Mesenteric fat pad (tissue), 1 donor: Measurements from ENCODE around the gene KRT81. TPM values are rescaled to one million over a fixed set of nuclear protein-coding genes. Genes with fewer than 3 reads are reported as not detected.
"Not testable (repeated sequence)": the region's sequence is repeated elsewhere in the genome, so short reads cannot be mapped to it uniquely, and the experiment has no call there.

ENCODE experiments used
- DNase-seq: peaks from one replicate; pipeline ENCODE4 v3.0.0-alpha.2; 2020; ENCODE audit warnings: low spot score
- total RNA-seq: library from RNA; stranded (reverse); fragmentation: NEBNext Ultra II Directional; extraction: Animal tissue kit (Norgen Biotek cat#: 25700); gene quantifications from one replicate; pipeline ENCODE4 v1.2.1, GENCODE V29; 2021
- donor health status: DM: yes; HTN: yes; CAD: no.

Gene KRT81
- total RNA-seq, 1 donor from 2014 or later, result not detected

DNA sequence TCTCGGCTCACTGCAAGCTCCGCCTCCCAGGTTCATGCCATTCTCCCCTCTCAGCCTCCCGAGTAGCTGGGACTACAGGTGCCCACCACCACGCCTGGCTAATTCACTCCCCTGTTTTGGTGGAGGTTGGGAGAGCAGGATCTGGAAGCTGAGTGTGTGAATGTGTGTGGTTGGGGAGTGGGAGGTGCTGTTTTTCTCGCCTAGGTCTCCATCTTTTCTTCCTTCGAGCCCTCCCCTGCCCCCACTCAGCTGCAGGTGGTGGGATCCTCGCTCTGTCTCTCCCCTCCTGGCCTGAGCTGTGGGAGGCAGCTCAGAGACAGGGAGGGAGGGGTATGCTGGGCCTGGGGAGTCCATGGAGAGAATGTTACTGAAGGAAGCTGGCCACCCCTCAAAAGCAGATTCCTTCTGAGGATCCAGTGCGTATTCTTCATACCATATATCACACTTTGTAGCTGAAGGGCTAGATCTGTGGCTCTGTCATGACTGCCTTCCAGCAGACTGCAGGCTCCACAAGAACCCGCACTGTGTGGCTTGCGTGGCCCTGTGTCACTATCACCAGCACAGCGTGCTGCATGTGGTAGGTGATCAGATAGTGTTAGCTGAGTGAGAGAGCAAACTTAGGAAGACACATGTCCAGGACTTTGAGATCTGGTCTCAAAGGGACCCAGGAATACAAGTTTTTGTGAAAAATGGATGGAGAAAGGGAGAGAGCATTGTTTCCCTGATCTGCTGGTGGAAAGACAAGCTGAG lies 27.1 kb upstream of the KRT81 start:
- peak; percentile 67 for DNase-seq

DNA sequence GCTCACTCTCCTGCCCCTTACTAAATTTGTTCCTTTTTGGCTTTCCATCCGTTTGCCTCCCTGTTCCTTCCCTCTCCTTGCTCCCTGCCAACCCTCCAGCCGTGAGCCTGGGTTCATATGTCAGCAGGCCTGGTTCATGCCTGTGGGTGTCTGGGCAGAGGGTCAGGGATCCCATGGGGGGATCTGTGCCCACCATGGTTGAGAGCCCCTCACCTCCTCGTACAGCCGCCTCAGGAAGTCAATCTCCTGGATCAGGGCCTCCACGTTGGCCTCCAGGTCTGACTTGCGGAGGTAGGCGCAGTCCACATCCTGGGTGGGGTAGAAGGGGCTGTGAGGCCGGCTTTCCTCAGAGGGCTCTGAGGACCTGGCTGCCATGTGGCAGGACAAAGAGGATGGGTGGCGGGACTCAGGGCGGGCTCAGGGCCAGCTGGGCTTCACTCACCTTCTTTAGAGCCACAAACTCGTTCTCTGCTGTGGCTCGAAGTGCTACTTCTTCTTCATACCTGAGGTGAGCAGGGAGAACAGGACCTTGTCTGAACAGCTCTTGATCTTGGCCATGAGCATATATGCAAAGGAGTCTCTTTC lies 26.2 kb upstream of the KRT81 start:
- peak; percentile 68 for DNase-seq

DNA sequence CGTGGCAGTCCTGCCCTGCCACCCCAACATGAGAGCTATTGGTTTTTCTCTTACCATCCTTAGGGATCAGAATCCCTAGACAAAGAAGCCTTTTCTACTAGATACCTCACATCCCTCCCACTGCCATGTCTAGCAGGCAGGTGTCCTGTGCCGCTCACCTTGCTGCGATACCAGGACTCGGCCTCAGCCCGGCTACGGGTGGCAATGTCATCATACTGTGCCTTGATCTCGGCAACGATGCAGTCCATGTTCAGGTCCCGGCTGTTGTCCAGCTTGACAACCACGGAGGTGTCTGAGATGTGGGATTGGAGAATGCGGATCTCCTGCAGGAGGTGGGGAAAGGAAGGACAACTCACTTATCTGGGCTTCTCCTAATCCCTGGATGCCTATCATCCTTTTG lies 25.4 kb upstream of the KRT81 start:
- peak; percentile 77 for DNase-seq

DNA sequence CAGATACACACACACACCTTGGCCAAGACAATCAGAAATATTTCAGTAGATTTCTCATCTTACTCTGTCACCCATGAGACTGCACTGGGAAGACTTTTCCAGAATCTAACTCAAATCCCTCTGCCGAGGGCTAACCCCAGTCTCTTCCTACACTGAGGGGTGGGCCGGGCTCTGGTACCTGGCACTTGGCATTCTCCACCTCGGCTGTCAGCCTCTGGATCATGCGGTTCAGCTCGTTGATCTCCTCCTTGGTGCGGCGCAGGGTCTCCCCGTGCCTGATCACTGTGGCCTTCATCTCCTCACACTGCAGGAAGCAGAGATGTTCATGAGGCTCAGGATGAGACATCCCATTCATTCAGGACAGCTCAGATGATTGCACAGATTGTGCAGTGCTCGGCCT lies 25.0 kb upstream of the KRT81 start:
- DNase-seq, result peak; percentile 43

DNA sequence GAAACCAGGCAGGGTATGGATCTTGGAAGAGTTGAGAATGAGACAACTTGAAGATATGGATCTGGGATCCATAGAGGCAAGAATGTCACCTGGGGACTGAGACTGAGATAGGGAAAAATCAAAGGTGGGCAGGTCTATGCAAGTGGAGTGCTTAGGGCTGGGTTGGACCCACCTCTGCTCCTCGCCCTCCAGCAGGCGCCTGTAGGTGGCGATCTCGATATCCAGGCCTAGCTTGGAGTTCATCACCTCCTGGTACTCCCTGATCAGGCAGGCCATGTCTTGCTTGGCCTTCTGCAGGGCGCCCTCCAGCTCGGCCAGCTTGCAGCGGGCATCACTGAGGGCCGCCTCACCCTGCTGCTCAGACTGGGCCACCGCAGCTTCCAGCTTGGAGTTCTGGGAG lies 24.4 kb upstream of the KRT81 start:
- DNase-seq, result peak; percentile 83

DNA sequence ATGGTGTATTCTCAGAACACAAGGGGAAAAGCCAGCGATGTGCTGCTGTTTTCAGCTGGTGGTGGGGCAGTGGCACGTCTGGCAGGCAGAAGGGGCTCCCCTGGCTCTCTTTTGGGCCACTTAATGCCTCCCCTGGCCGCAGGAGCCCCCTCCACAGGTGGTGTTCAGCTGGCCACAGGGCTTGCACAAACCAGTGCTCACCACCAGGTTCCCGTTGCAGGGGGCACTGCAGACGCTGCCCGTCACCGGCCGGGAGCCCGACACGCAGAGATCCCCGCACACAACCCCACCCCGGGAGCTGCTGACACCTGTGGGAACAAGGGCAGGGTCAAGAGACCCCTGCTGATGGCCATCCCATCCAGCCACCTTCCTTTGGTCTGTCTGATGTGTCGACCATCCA lies 23.2 kb upstream of the KRT81 start:
- peak; percentile 84 for DNase-seq

DNA sequence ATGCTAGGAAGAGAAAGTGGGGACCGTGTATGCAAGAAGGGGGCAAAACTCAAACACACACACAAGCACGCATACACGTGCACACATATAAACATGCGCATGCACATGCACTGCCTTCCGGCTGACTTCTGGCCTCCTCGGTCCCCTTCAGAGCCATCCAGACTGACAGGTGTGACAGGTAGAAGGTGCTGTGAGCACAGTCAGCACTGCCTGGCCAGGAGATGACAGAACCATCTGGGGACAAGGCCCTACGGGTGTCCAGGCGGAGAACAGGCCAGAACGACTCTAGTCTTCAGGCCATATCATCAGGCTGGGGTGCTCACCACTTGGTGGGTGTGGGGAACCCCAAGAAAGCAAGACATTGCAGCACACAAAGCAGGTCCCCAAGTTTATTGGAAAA lies 22.6 kb upstream of the KRT81 start:
- DNase-seq, result peak; percentile 83

DNA sequence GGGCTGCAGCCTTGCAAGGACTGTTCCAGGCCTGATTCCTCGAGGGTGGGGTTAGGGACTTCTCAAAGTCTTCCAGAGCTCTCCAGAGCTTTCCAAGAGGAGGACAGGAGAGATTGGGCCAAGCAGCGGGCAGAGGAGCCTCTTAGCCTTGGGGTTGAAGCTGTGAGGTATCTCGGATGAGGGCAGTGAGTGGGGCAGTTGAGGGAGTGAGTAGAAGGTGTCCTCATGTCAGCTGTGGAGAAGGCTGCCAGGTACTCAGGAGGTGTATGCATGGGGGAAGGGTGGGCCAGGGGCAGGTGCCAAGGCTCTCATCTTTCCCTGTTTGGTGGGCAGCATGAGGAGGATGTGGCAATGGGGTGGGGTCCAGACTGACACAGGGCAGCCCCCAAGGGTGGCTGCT lies 22.1 kb upstream of the KRT81 start:
- no peak for DNase-seq

DNA sequence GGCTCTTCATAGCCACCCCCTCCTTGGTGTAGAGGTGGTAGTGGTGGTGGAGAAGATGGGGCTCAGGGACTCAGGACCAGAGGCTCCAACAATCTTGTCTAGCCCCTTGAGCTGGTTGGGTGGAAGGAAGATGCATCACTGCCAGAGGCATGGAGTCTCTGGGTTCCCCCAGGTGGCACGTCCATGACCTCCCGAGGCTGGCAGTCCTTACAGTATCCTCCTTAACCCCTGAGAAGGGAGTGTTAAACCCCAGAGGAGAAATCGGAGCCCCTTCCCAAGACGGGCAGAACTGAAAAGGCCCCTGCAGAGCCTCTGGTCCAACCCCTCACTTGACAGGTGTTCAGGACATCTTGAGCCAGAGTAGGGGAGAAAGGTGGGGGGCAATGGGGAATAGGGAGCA lies 20.8 kb upstream of the KRT81 start:
- DNase-seq, result peak; percentile 62

DNA sequence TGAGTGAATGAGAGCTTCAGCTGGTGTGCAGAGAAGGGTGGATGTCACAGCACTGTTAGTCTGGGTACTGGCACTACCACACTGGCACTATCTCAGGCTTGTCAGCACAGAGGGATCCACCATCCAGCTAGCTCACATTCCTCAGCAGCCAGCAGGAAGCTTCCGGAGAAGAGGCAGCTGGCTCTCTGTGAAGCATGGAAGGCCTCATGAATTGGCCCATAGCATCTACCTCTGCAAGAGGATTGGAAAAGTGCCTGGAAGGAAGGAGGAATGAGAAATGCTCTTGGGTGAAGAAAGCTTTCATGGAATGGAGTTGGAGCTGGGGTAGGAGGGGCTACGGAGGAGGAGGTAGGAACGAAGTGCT lies 19.9 kb upstream of the KRT81 start:
- DNase-seq, result no peak

DNA sequence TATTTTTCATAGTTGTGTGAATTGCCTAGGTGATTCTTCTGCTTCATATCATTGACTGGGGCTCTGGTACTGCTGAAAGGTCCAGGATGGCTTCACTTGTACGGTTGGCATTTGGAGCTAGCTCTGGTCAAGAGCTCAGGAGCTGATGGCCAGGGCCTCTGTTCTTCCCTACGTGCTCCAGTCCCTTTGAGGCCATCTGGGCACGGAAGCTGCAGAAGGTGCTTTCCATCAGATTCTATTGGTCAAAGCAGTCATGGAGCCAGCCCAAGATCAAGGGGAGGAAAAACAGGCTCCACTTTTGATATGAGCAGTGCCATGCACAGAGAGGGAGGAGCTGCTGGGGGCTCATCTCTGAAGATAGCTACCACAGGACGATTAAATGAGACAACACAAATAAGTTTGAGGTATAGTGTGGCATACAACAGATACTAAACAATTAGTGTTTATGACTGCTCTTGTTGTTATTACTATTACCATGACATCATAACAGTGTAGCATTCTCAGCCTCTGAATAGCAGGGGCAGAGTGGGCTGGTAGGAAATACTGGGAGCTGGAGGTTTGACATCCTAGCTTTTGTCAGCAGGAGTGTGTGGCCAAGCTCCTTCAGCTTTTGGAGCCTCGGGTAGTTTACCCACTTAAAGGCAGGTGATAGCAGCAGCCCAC lies 19.4 kb upstream of the KRT81 start:
- DNase-seq, result peak; percentile 41

DNA sequence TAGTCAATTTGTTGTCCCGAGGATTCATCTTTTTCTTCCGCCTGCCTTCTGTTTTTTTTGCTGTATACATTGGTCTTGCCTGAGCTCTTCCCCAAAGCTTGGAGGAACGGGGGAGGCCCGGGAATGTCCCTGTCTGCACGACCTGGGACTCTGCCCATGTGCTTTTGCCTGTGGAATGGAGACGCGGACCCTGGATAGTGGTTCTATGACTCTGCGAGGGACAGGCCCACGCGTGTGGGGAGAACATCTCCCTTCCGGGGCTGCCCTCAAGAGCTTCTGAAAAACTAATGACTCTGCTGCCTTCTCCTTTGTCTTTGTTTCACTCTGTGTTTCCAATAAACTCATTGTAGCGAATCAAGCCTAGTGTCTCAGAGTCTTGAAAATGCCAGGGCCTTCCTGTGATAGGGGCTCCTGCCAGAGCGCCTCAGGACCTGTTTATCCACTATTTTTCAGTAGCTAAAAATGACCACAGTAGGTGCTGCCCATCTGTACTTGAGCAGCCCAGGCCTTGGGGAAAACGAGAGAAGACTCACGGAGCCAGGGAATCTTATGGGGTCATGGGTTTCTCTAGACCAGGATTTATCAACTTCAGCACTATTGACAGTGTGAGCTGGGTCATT lies 17.6 kb upstream of the KRT81 start:
- peak; percentile 86 for DNase-seq

DNA sequence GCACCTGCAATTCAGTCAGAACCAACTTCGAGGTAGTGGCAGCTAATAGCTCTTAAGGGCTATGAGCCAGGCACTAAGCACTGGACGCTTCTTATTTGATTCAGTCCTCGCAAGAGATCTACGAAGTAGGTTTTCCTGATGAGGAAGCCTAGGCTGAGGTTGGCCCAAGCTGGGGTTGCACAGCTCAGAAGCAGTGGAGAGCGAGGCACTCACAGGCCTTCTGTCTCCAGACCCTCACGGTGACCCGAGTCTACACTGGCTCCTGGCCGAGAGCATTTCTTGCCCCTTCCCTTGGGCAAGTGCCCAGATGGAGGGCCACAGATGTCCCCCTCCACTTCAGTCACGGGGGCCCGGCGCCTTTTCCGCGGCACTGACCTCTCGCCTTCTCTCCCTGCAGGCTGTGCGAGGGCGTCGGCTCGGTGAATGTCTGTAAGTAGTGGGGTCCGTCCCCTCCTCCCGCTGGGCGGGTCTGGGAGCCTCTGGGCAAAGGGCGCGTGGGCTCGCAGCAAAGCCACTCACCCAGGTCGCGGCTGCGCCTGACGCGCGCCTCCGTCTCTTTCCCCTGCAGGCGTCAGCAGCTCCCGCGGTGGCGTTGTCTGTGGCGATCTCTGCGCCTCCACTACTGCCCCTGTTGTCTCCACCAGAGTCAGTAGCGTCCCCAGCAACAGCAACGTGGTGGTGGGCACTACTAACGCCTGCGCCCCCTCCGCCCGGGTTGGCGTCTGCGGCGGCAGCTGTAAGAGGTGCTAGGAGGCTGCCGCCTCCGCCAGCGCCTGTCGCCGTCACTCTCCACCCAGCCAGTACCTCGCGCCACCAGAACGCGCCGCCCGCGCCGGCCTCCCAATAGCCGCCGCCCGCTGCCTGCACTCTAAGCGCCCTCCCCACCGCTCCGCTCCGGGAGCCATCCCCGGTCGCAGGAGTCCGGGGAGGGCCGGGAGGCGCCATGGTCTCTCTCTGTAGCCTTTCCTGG lies 16.8 kb upstream of the KRT81 start:
- DNase-seq, result peak; percentile 91

DNA sequence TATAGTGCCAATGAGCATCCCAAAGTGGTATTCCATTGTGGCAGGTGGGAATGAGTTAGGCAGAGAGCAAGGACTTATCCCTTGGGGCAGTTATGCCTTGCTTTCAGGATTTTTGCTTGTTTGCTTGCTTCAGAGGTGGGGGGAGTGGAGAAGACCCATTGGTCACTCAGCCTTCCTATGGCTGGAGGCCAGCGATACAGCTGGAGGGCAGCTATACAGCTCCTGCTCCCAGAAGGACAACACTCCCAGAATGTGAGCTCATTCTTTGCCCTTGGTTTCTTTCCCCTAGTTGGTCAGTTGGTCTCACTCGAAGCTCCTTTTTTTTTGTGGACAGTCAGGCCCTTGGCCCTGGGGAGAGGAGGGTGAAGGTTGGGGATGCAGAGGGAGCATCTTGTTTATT lies 15.4 kb upstream of the KRT81 start:
- DNase-seq, result peak; percentile 43

DNA sequence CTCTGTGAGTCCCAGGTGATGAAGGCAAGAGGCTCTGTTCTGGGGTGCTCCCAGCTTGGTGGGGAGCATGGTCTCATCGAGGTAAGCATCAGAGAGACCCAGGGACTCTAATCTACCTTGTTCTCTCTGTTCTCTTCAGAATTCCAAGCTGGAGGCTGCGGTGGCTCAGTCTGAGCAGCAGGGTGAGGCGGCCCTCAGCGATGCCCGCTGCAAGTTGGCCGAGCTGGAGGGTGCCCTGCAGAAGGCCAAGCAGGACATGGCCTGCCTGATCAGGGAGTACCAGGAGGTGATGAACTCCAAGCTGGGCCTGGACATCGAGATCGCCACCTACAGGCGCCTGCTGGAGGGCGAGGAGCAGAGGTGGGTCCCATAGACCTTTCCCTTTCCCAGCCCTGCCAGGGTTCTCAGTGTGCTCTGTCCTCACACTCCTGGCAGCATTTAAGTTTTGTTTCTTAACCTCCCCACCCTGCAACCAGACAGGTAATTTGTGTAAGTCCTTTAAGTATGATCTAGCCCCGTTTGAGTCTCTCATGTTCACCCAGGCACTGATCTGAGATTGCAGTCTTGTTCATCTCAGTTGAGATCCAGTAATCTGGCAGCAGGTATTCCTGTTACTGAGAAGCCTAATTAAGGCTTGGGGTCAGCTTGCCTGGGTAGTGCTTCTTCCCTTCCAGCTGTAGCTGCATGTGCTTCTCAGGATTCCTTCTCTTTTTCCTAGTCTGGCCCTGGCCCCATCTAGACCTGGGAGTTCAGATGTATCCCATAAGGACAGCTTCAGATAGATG lies 14.8 kb upstream of the KRT81 start:
- peak; percentile 28 for DNase-seq

DNA sequence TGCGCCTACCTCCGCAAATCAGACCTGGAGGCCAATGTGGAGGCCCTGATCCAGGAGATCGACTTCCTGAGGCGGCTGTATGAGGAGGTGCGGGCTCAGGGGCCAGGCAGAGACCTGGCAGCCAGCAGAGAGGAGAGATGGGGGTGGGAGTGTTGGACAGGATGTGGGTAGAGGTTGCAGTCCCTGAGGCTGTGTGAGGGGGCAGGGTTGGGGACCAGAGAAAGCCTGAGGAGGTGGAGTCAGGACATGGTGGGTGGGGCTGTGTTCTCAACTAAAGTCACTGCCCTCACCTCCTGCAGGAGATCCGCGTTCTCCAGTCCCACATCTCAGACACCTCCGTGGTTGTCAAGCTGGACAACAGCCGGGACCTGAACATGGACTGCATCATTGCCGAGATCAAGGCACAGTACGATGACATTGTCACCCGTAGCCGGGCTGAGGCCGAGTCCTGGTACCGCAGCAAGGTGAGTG lies 13.6 kb upstream of the KRT81 start:
- DNase-seq, result peak; percentile 73

DNA sequence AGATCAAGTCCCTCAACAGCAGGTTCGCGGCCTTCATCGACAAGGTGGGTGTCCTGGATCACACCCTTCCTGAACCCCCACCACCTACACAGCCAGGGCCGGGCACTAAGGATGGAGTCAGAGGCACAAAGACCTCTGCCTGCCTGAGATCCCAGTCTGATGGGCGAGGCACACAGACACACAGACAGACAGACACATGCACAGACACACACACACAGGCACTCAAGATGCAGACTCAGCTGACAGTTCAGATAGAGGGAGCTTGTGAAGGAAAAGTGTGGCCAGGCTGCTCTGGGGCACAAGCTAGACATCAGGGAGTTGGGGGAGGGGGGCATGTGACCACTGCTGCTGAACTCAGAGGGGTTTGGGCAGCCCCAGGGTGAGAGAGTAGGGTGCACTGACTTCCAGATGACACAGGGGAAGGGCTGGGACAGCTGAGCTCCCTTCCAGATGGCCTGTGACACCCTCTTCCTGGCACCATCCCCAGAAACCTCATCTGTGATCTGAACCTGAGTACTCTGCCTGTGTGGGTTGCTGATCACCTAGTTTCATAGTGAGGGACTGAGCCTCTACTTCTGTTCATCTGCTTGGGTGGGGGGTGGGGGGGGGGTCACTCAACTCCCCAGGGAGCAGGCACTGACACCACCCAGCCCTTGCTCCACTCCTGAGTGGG lies 11.0 kb upstream of the KRT81 start:
- not testable (repeated sequence) for DNase-seq

DNA sequence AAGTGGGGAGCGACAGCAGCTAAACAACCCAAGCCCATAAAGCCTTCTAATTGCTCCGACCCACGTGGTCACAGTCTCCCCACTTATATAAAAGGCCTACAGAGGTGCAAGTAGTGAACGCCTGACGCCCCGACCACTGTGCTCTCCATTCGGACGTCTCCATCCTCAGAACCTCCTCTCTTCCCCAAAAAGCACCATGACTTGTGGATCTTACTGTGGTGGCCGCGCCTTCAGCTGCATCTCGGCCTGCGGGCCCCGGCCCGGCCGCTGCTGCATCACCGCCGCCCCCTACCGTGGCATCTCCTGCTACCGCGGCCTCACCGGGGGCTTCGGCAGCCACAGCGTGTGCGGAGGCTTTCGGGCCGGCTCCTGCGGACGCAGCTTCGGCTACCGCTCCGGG lies 10.4 kb upstream of the KRT81 start:
- DNase-seq, result peak; percentile 51
